HEK293 (cell line): ENCODE measurements around the gene ARHGEF4.

Source experiments
- ZNF174 ChIP-seq: fragments of 450-650 bp; formaldehyde crosslinking; IDR thresholded peaks from 2 replicates; pipeline ENCODE4 v1.5.0; 2017; ENCODE audit warnings: missing biosample characterization, mild to moderate bottlenecking, missing genetic modification characterization
- ZNF324 ChIP-seq: fragments of 450-650 bp; formaldehyde crosslinking; IDR thresholded peaks from 2 replicates; pipeline ENCODE4 v1.5.1; 2016; ENCODE audit warnings: missing biosample characterization, missing genetic modification characterization
- ZNF664 ChIP-seq: fragments of 450-650 bp; formaldehyde crosslinking; IDR thresholded peaks from 2 replicates; pipeline ENCODE4 v1.5.1; 2016; ENCODE audit warnings: missing biosample characterization, missing genetic modification characterization
- ZNF677 ChIP-seq: fragments of 450-650 bp; IDR thresholded peaks from 2 replicates; pipeline ENCODE4 v1.5.0; 2018; ENCODE audit warnings: missing biosample characterization, mild to moderate bottlenecking, missing genetic modification characterization, moderate library complexity
- ZSCAN23 ChIP-seq: fragments of 450-650 bp; formaldehyde crosslinking; IDR thresholded peaks from 2 replicates; pipeline ENCODE4 v1.5.1; 2016; ENCODE audit warnings: missing biosample characterization, missing genetic modification characterization

DNA sequence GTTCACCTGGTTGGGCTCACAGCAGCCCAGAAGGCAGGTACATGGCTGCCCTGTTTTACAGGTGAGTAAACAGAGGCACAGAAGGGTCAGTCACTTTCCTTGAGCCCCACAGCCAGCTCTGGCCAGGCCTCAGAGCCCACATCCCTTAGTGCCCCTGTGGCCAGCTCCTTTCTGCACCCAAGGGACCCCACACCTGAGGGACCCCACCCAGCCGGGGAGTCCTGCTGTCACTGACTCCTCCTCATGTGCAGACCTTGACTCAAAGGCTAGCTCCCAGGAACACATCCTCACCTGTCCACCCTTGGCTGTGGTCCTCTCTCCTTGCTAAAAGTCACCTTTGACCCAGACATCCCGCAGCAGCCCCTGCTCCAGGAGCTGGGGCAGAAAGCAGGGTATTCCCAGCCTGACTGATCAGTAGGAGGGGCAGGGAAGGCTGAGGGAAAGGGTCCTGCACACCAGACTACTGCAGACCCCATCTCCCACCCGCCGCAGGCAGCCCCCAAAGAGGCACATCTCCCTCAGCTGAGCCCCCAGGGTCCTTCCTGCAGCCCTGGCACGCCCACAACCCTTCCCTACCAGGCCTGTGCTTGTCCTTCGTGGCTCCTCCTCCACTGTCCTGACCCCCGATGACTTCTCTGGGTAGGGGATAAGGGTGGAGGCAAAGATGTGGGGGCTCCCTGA is 9.8 kb upstream of the ARHGEF4 start:
- no peak for TF ChIP-seq ZNF174 (tag by site-specific recombination)
- no peak for TF ChIP-seq ZNF664 (tag by site-specific recombination)
- TF ChIP-seq ZSCAN23 (tag by site-specific recombination), result no peak
- TF ChIP-seq ZNF324, result no peak
- no peak for TF ChIP-seq ZNF677 (tag by site-specific recombination)
